ENCODE data around the gene MUC5AC.

The MUC5AC gene

DNA sequence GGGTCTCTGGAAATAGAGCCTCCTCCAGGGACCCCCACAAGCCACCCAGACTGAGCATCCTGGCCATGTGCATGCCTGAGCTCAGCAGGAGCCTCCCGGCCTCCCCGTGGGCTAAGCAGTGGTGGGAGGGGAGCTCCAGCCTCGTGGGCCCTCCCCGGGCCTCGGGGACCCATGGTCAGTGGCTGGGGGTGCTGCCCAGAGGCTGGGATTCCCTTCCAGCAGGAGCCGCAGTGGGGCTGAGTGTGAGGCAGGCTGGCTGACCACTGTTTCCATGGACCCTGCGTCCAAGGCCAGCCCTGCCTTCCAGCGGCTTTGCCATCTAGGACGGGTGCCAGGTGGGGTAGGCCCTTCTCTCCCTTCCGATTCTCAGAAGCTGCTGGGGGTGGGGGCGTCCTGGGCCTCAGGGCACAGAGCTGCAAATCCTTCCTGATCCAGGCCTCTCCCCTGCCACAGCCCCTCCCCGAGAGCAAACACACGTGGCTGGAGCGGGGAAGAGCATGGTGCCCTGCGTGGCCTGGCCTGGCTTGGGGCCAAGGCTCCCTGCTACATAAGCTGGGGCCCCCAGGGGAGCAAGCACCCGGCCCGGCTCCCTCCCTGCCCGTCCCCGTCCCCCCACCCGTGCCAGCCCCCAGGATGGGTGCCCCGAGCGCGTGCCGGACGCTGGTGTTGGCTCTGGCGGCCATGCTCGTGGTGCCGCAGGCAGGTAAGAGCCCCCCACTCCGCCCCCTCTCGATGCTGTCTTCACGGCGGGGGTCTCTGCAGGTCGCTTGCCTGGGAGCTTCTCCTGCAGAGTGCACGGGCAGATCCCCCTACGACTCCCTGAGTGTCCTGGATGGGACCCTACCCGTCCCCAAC is 65.0 kb downstream of the MUC5AC start, which contains the start of gene MUC5B:
Gene MUC5B (plus strand): TSS at position 576 of the 855 bp plus-strand sequence. CDS start 58 bp downstream, at position 634.
- no peak for TF ChIP-seq CTCF (conservative IDR thresholded peaks at IDR 0.05; ENCODE audit: low read depth, low read length)

GRCh38 chr11:1223346-1224110 is 65.8 kb downstream of the MUC5AC start:
- no peak overlapping the region for H3K4me3 ChIP-seq (ENCODE audit: low read depth, low read length)
- DNase-seq (ENCODE audit: low read depth): no peak
- no peak for TF ChIP-seq CTCF (conservative IDR thresholded peaks at IDR 0.05; ENCODE audit: low read depth, low read length)

More for the DNA sequence above, 65.0 kb downstream of the MUC5AC start, which contains the start of gene MUC5B:
- DNase-seq (ENCODE audit: low read depth): no peak
- no peak within 1 kb of the TSS for H3K4me3 ChIP-seq (ENCODE audit: low read depth, low read length)

DNA sequence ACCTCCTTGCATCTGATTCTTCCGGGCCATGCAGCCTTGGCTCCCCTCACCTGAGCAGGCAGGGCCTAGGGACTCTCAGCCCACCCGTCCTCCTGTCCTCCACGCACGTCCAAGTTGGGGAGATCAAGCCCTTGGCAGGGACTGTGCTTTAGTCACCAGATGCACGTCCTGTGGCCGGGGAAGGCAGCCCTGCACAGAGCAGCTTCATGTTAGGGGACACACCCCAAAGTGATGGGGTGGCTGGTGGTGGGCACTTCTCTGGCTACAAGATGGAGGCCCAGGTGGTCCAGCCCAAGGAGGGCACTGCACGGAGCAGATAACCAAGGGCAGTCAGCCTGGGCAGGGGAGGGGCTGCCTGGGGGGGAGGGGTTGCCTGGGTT is 66.3 kb downstream of the MUC5AC start:
- no peak for DNase-seq (ENCODE audit: low read depth)
- H3K4me3 ChIP-seq (ENCODE audit: low read depth, low read length): no peak overlapping the region
- TF ChIP-seq CTCF (conservative IDR thresholded peaks at IDR 0.05; ENCODE audit: low read depth, low read length): no peak

DNA sequence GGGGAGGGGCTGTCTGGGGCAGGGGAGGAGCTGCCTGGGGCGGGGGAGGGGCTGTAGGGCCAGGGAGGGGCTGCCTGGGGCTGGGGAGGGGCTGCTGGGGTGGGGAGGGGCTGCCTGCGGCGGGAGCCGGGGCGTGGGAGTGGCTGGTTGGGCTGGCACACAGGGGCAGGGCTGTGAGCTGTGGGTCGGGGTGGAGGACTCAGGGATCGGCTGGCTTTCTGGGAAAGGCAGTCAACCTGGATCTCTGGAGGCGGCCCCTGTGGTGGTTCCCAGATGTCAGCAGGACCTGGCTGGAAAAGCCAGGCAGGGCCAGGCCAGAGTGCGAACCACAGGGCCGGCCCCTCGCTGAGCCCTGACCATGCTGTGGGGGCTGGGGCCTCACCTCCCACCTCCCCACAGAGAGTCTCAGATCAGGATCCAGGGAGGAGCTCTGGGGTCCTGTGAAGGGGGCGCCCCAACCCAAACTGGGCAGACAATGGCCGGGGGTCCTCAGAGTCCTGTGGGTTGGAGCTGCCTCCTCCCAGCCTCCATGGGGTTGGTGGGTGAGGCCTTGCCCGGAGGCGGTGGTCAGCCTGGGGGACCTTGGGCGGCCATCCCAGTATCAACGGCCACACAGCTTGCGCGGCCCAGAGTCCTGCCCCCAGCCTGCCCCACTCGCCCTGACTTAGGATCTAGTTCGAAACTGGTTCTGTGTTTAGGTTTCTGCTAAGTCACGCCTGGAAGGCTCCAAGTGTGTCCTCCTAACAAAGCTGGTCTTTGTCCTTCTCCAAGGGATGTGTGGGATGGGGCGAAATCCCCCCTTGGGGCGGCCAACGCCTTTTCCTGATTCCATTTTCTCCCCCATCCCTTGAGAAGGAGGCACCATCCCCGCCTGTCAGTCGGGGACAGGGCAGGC is 67.0 kb downstream of the MUC5AC start:
- H3K4me3 ChIP-seq (ENCODE audit: low read depth, low read length): no peak overlapping the region
- no peak for TF ChIP-seq CTCF (conservative IDR thresholded peaks at IDR 0.05; ENCODE audit: low read depth, low read length)
- no peak for DNase-seq (ENCODE audit: low read depth)

DNA sequence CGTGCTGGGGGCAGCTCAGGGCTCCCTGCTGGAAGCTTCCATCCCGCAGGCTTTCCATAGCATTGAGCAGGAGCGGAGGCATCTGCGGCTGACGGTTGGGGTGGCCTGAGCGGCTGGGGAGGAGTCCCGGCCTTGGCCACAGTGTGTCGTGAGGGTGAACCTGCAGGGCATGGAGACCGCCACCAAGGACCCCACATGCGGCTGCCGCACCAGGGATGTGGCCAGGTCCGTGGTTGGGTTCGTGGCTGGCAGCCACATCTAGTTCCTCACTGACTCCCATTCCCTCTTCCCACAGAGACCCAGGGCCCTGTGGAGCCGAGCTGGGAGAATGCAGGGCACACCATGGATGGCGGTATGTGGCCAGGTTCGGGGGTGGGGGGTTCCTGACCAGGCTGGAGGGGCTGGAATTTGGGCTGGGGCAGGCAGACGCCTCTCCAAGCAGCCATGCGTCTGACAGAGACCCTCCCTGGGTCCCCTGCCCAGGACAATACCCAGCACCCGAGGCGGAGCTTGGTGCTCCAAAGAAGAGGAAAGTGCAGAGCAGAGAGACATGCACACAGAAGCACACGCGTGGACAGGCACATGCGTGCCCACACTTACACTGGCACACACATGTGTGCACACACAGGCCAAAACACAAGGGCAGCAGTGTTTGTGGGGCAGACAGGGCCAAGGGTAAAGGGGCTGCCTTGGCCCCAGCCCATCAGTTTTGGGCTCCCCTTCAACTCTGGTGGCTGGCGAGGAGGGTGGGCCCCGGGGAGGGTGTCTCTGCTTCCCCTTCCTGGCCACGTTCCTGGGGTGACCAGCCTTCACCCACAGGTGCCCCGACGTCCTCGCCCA is 67.9 kb downstream of the MUC5AC start:
- TF ChIP-seq CTCF (conservative IDR thresholded peaks at IDR 0.05; ENCODE audit: low read depth, low read length): no peak
- no peak overlapping the region for H3K4me3 ChIP-seq (ENCODE audit: low read depth, low read length)
- no peak for DNase-seq (ENCODE audit: low read depth)

Measured in choroid plexus epithelial cell (primary cell).